ENCODE results near the gene NEURL1B.

Gene NEURL1B

DNA sequence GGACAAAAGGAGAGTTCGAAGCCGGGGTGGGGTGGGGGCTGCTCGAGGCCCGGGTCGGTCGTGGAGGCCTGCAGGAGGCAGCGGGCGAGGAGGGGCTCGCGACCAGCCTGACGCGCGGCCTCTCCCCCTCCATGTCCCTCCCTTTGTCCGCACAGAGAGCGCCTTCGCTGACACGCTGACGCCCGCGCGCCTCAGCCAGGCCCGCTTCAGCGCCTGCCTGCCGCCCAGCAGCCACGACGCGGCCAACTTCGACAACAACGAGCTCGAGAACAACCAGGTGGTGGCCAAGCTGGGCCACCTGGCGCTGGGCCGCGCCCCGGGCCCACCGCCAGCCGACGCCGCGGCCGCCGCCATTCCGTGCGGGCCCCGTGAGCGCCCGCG lies 42.2 kb downstream of the NEURL1B start:
- DNase-seq, result no peak

GRCh38 chr5:172683645-172684471 lies 42.8 kb downstream of the NEURL1B start:
- peak; percentile 72 for DNase-seq

GRCh38 chr5:172685091-172685490 lies 44.0 kb downstream of the NEURL1B start:
- no peak for DNase-seq

DNA sequence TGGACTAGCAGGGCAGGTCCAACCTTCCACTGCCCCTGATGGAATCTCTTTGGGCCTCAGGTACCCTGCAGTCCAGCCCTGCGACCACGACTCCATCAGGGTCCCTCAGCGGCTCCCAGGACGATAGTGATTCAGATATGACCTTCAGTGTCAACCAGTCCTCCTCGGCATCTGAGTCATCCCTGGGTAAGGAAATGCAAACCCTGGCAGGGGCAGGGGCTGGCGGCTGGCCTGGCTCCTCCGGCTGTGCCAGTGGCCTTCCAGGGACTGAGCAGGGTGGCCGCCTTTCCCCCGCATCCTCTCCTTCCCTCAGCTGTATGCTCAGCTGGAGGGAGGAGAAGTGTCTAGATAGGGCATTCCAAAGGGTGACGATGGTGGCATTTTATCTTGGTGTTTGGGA lies 45.0 kb downstream of the NEURL1B start:
- DNase-seq, result no peak

GRCh38 chr5:172686539-172687390 lies 45.7 kb downstream of the NEURL1B start:
- DNase-seq, result no peak

- DNase-seq, result no peak
Observed at GRCh38 chr5:172687940-172688339, 46.9 kb downstream of the NEURL1B start.

DNA sequence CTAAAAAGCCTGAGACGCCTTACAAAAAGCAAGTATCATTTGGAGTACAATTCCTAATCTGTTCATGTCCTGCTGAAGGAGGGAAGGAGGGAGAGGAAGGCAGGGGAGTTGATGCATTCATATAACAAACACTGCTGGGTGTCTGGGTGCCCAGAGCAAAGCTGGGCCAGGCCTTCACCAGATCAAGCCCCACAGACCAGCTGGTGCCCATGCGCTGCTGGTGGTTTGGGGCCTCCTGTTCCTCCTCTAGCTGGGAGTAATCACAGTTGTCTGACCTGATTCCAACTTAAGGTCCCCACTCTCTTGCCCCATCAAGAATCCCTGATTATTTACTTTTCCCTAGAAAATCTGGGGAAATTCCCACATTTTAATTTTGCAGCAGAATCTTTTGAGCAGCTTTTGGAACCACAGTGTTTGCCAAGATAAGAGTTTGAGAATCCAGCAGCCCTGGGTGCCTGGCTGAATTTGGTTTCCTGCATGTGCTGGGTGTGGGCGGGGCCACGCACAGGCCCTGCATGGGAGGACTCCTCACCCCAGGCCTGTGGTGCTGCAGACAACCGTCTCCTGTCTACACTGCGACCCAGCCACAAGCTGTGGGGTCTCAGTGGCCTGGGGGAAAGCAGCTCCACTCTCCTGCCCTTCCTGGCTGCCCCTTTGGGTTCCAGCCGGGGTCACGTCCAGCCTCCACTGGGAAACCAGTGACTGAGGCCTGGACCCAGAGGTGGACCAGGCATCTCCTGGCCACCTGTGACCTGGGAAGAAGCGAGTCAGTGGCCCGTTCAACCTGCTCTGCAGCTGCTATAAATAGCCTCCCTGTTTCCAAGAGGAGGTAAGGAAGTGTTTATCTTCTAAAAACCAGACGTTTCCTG lies 47.5 kb downstream of the NEURL1B start:
- peak; percentile 18 for DNase-seq

- no peak for DNase-seq
Observed at GRCh38 chr5:172689218-172689572, 48.1 kb downstream of the NEURL1B start.

GRCh38 chr5:172689801-172690200 lies 48.7 kb downstream of the NEURL1B start:
- no peak for DNase-seq

DNA sequence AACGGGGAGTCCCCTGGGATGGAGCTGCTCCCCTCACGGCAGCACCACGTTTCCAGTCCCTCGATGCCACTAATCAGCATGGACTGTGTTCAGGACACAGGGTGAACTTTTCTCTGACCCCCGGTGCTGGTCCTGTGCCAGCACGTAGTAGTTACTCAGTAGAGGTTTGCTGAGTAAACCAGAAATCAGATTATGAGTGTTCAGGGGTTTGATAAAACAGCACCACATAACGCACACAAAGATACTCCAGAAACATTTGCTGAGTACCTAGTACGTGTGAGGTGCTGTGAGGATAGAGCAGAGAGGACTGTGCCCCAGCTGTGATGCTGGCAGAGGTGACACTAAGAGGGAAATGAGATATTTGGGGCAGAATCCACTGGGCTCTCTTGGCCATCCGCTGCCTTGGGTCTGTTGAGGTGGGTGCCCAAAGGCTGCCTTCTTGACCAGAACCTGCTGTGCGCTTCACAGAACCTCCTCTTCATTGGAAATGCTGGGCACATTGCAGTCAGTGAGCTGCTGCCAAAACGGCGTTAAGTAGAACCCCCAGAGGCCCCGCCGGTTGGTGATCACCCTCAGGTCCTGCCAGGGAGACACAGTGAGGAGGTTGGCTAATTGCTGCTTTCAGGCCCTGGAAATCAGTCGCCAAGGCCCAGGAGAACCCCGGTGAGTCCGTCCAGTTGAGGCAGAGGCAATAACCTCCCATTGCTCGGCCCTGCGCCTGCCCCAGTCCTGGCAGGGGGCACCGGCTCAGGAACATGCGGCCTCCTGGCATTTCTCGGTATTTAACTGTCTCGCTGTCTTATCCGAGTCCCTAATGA lies 49.4 kb downstream of the NEURL1B start:
- no peak for DNase-seq

- DNase-seq, result no peak
Observed at GRCh38 chr5:172691886-172692285, 50.8 kb downstream of the NEURL1B start.

GRCh38 chr5:172692451-172692850 lies 51.4 kb downstream of the NEURL1B start:
- DNase-seq, result no peak

GRCh38 chr5:172692981-172693380 lies 51.9 kb downstream of the NEURL1B start:
- no peak for DNase-seq

DNA sequence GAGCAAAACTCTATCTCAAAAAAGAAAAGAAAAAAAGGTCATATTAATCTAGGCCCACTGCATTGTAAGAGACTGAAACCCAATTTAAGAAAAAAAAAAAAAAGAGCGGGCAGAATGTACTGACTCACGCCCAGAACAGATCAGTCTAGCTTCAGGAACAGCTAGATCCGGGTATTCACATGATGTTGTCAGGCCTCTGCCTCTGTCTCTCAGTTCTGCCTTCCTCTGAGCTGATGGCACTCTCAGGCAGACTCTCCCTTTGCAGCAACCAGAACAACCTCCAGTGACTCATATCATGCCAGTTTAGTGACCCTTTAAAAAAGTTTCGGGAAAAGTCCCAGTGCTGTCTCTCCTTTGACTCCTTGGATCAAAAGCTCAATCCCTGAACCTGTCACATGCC lies 53.0 kb downstream of the NEURL1B start:
- DNase-seq, result no peak

GRCh38 chr5:172694541-172694940 lies 53.5 kb downstream of the NEURL1B start:
- DNase-seq, result no peak

DNA sequence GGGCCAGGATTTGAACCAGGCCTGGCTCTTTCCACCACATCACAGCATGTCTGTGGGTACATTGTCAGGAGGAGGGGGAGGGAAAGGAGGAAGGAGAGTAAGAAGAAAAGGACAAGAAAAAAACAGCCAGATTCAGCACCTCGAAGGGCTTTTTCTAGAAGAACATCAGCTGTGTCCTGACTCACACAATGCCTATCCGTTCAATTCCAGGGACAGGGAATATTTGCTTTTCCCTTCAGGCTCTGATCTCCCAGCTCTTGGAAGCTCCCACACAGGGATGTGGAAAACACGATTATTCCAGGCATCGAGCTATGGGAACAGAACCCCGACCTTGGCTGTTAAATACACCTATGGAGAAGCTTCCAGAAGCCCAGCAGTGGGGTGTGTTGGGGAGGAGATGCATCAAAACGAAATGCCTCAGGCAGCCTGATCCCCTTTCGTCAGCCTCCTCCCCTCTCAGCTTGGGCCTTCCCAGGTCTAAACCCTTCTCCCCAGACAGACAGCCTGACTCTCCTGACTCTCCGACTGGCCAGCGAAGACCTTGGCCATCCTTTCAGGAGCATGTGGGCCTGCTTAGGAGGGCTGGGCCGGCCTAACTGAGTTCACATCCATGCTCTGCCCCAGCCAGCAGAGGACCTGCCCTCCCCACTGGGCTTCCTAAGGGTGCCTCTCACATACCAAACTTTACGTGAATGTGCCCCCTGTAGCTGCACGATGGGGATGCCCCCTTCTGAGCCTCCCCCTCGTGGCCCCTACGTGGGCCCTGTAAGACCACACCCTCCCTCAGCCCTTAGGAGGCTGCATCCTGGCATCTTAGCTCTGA lies 54.4 kb downstream of the NEURL1B start:
- DNase-seq, result no peak

DNA sequence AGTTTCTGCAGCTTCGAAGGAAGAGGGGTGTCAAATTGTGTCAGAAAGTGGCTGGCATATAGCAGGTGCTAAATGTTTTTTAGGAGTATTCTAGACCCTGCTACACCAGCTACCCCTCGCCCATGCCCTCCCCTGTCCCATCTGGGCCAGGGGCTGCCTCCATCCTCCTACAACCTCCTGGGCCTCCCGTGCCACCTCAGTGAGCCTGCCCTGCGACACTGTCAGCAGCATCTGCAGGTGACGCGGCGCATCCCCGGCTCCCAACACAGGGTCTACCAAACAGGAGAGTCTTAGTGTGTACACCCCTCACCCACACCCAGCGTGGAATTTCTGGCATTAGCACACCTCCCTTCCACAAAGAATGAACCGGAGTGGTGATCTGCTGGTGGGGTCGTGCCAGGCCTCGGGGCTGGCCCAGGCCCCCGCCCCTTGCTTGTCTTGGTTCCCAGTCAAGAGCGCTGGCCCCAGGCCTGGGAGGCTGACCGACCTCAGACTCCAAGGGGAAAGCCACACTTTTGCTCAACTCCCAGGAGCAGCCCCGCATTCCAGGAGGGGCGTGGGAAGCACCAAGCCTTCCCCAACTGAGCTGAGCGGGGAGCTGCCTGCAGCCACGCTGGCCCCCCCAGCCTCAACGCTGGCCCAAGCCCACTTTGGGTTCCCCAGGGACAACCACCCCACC lies 55.2 kb downstream of the NEURL1B start:
- no peak for DNase-seq

DNA sequence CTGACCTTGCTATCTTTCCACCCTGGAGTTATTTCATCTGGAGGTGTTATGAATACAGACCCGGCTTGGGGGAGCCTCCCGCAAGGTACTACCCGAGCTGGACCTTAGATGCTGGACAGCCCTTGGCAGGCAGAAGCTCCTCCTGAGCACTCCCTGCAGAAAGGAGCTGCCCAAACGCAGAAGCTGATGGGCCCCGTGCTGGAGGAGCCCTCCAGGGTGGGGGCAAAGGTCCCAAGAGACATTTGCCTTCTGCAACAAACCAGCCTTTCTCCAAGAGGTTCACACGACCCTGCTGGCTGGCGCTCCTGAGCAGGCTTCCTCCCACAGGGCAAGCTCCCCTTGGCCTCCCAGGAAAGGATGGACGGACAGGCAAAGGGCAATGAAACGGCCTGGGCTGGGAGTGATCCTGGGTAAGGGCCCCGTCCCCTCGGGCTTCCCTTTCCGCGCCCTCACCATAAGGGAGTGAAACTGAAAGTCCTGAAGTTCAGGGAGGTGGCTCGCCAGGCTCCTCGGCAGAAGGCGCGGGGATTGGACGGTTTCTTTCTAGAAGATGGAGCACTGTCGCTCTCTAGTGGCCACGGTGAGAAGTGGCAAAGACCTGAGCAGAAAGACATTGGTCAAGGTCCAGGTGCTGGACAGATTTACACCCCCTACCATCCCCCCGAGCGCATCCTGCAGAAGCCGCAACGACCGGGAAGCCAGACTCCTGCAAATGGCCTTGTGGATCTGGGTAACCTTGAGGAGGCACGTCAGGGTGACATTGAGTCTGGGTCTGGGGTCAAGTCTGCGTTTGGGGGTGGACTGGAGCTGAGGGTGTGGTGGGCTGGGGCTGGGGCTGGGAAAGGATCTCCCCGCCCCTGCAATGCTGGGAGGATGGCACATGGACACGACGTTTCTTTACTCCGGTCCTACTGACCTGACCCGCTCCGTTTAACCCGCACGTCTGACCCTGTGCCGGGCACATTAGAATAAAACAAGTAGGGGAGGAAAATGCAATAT lies 56.4 kb downstream of the NEURL1B start:
- DNase-seq, result peak; percentile 89

GRCh38 chr5:172699423-172699822 lies 58.4 kb downstream of the NEURL1B start:
- no peak for DNase-seq

- no peak for DNase-seq
Observed at GRCh38 chr5:172699999-172700364, 58.9 kb downstream of the NEURL1B start.

Data from CD4-positive, alpha-beta T cell treated with Interleukin-17A for 1 hour (primary cell).